GM23248 (cell line): Measurements from ENCODE around the gene ERC2. TPM values are rescaled to one million over a fixed set of nuclear protein-coding genes. Genes with fewer than 3 reads are reported as not detected.

Experiments
- DNase-seq: peaks from one replicate; pipeline ENCODE4 v3.0.0-alpha.2; 2015
- H2AFZ ChIP-seq: fragments of 200-600 bp; sonication (generic); 2 replicates; pipeline ENCODE4 v1.6.1; 2016; ENCODE audit warnings: antibody characterized with exemption
- H3F3A ChIP-seq: fragments of 200-600 bp; sonication (generic); 2 replicates; pipeline ENCODE4 v1.6.1; 2016; ENCODE audit warnings: mild to moderate bottlenecking, antibody characterized with exemption, mixed run types; ENCODE audit not compliant: insufficient read depth
- H3K27ac ChIP-seq: fragments of 200-600 bp; sonication (generic); 2 replicates; pipeline ENCODE4 v1.5.1; 2016; ENCODE audit warnings: mild to moderate bottlenecking
- H3K27me3 ChIP-seq: fragments of 200-600 bp; sonication (generic); replicated peaks from 2 replicates; pipeline ENCODE4 v1.6.1; 2016; ENCODE audit warnings: mild to moderate bottlenecking; ENCODE audit not compliant: insufficient read depth
- H3K36me3 ChIP-seq: fragments of 200-600 bp; sonication (generic); 2 replicates; pipeline ENCODE4 v1.6.1; 2016; ENCODE audit warnings: low read depth, mild to moderate bottlenecking
- H3K4me1 ChIP-seq: fragments of 200-600 bp; sonication (generic); 2 replicates; pipeline ENCODE4 v1.6.1; 2016; ENCODE audit warnings: mild to moderate bottlenecking; ENCODE audit not compliant: insufficient read depth
- H3K4me2 ChIP-seq: fragments of 200-600 bp; sonication (generic); one replicate; pipeline ENCODE4 v1.6.1; 2016; ENCODE audit warnings: mild to moderate bottlenecking; ENCODE audit not compliant: unreplicated experiment
- H3K4me3 ChIP-seq: fragments of 200-600 bp; sonication (generic); 2 replicates; pipeline ENCODE4 v1.5.1; 2016; ENCODE audit warnings: mild to moderate bottlenecking
- H3K79me2 ChIP-seq: fragments of 200-600 bp; sonication (generic); 2 replicates; pipeline ENCODE4 v1.6.1; 2016; ENCODE audit warnings: mild to moderate bottlenecking; ENCODE audit not compliant: insufficient read depth
- H3K9ac ChIP-seq: fragments of 200-600 bp; sonication (generic); 2 replicates; pipeline ENCODE4 v1.6.1; 2016; ENCODE audit warnings: mild to moderate bottlenecking
- H3K9me2 ChIP-seq: fragments of 200-600 bp; sonication (generic); 2 replicates; pipeline ENCODE4 v1.6.1; 2016; ENCODE audit warnings: mixed run types, mild to moderate bottlenecking, moderate library complexity; ENCODE audit not compliant: insufficient read depth
- H3K9me3 ChIP-seq: fragments of 200-600 bp; sonication (generic); one replicate; pipeline ENCODE4 v1.6.1; 2017; ENCODE audit warnings: low read depth
- H4K20me1 ChIP-seq: fragments of 200-600 bp; sonication (generic); 2 replicates; pipeline ENCODE4 v1.6.0; 2016; ENCODE audit not compliant: insufficient read depth
- EZH2 ChIP-seq: fragments of 200-600 bp; sonication (generic); IDR thresholded peaks from 2 replicates; pipeline ENCODE4 v1.6.1; 2018; ENCODE audit warnings: antibody characterized with exemption, mild to moderate bottlenecking; ENCODE audit not compliant: insufficient read depth, poor library complexity, severe bottlenecking
- EZH2phosphoT487 ChIP-seq: fragments of 200-600 bp; sonication (generic); IDR thresholded peaks from 2 replicates; pipeline ENCODE4 v1.6.1; 2018; ENCODE audit warnings: antibody characterized with exemption, moderate library complexity, mild to moderate bottlenecking, low read depth; ENCODE audit not compliant: insufficient read depth
- WGBS, 2 experiments: methylation state at CpG; one replicate each; pipeline ENCODE4 v1.1.6; 2015 to 2017; ENCODE audit warnings: low lambda C conversion rate in 2 of 2, low coverage in 1 of 2; ENCODE audit errors: missing lambda C conversion rate in 2 of 2; 5-methylcytosine and 5-hydroxymethylcytosine counted together
- in situ Hi-C: fragments of 300-500 bp; cut with MboI; formaldehyde crosslinking; loops from 2 replicates; pipeline ENCODE4 v1.15.0; 2020
- polyA plus RNA-seq: library from polyadenylated mRNA; unstranded; fragments of >200 nt; fragmentation: Nextera tagmentation; extraction: Ambion mirVana; gene quantifications from 2 replicates; pipeline ENCODE4 v1.2.1, GENCODE V29; 2016
- total RNA-seq: library from RNA; depleted of rRNA; stranded (reverse); fragments of >200 nt; shearing (Covaris generic); gene quantifications from 2 replicates; pipeline ENCODE4 v1.2.3, GENCODE V29; 2014

The ERC2 gene
- total and polyA plus RNA-seq, 2 experiments from 2014 or later: not detected

DNA sequence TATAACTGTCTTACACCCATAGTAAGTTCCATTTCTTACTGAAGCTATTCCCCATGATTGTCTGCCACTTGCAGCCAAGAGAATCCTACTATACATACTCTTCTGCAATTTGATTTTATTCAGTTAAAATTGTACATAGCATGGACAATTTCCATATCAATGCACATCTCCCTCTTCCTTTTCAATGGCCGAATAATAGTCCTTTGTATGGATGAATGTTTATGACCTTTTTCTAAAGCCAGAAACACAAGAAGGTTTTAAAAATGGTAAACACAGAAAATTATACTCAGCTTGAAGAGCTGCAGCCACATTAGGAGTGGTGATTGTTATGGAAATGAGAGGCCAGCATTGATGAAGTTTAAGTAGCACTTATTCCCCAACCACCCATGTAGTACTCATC lies 8.5 kb upstream of the ERC2 start:
- in situ Hi-C loops: no loop called here

DNA sequence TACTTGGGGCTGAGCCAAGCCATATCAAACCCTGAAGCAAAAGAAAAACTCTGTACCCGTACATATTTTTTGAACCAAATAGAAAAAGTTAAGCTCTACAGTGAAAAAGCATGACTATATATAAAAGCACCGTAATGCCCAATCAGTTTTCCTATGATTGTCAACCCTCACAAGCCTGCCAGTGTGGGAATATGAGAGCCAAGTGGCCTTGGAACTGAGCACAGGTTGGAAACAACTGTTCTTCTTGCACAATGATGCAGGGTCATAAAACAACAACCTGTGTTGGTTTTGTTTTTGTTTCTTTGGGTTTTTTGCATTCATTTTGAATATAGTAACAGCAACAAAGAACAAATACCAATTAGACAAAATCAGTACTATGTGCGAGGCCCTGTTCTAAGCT lies 3.5 kb upstream of the ERC2 start:
- no peaks in the 10 kb centered on the region for H3F3A ChIP-seq
- WGBS, 2 experiments: 35 to 42% methylated on average over 3 of the region's 3 CpGs
- no peaks in the 10 kb centered on the region for H3K9me2 ChIP-seq
- DNase-seq: no peak
- no peak overlapping the region for H3K4me3 ChIP-seq
- H3K79me2 ChIP-seq: no peaks in the 10 kb centered on the region
- no peak overlapping the region for H3K27ac ChIP-seq
- peaks cover 10% of the 10 kb centered on the region for H3K27me3 ChIP-seq
- no peaks in the 10 kb centered on the region for H3K4me1 ChIP-seq
- TF ChIP-seq EZH2phosphoT487 (no peak), EZH2 (no peak)
- H4K20me1 ChIP-seq: no peaks in the 10 kb centered on the region
- no peak overlapping the region for H3K4me2 ChIP-seq
- no peaks in the 10 kb centered on the region for H3K9me3 ChIP-seq
- in situ Hi-C loops: no loop called here
- no peak overlapping the region for H2AFZ ChIP-seq
- no peaks in the 10 kb centered on the region for H3K36me3 ChIP-seq
- H3K9ac ChIP-seq: no peak overlapping the region

More for the DNA sequence above, 8.5 kb upstream of the ERC2 start:
- Histone ChIP-seq H3K4me2 (no peak overlapping the region), H3K4me1 (no peaks in the 10 kb centered on the region), H3K27me3 (no peaks in the 10 kb centered on the region), H3K36me3 (no peaks in the 10 kb centered on the region), H2AFZ (no peak overlapping the region), H3K9me3 (no peaks in the 10 kb centered on the region), H3K79me2 (no peaks in the 10 kb centered on the region), H3K27ac (no peak overlapping the region), H3K9me2 (no peaks in the 10 kb centered on the region), H3F3A (no peaks in the 10 kb centered on the region), H3K9ac (no peak overlapping the region), H4K20me1 (no peaks in the 10 kb centered on the region), H3K4me3 (no peak overlapping the region)
- DNase-seq: no peak
- TF ChIP-seq EZH2 (no peak), EZH2phosphoT487 (no peak)
- WGBS, 2 experiments: 11 to 13% methylated on average over 1 of the region's 1 CpG

DNA sequence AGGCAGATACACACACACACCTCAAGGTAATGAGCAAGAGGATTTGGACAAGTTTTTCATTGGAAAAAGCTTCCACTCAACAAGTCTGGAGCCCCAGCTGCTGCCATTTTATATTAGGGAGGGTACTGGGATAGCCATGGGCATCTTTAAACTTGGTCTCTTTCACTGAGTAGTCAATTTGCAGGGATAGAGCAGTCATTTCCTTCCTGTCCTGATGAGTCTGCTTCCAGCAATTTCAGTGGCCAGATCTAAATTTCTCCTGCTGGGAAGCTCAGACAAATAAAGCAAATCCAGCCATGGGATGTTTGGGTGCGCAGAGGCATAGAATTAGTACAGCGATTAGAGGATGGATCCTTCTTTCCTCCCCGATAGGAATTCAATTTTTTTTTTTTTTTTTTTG lies 874 bp upstream of the ERC2 start:
- Histone ChIP-seq H3K4me2 (no peak overlapping the region), H3K4me1 (no peaks in the 10 kb centered on the region), H3K4me3 (no peak overlapping the region), H4K20me1 (no peaks in the 10 kb centered on the region), H3K36me3 (no peaks in the 10 kb centered on the region), H3F3A (no peaks in the 10 kb centered on the region), H3K9me2 (no peaks in the 10 kb centered on the region), H3K27ac (no peak overlapping the region), H3K9ac (no peak overlapping the region), H3K27me3 (peaks cover 19% of the 10 kb centered on the region), H3K9me3 (no peaks in the 10 kb centered on the region), H2AFZ (no peak overlapping the region), H3K79me2 (no peaks in the 10 kb centered on the region)
- TF ChIP-seq EZH2phosphoT487 (no peak), EZH2 (no peak)
- in situ Hi-C loops: no loop called here
- no peak for DNase-seq
- WGBS, 2 experiments: 69 to 75% methylated on average over 3 of the region's 3 CpGs

DNA sequence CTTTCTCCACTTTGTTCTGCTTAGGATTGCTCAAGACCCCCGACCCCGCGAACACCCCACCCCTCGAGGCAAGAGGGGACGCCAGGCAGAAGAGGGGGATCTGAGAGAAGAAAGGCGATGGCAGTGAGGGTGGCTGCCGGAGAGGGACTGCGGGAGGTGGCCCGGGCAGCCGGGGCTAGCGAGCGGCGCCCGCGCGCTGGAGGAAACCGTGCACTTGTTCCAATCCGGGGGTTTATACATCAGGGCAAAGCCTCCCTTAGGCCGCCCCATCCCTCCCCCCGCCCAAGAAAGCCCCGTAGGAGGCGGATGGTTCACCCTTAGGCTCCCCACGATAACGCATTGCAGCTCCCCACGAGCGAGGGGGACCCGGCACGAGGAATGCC lies 475 bp downstream of the ERC2 start:
- no peak overlapping the region for H3K27ac ChIP-seq
- peak overlapping the region; percentile 59 for H3K4me3 ChIP-seq
- H3K9ac ChIP-seq: no peak overlapping the region
- H3K4me1 ChIP-seq: no peaks in the 10 kb centered on the region
- peak overlapping the region; percentile 50 for H3K4me2 ChIP-seq
- H3K9me3 ChIP-seq: no peaks in the 10 kb centered on the region
- H3K79me2 ChIP-seq: no peaks in the 10 kb centered on the region
- WGBS, 2 experiments: 4 to 6% methylated on average over 25 to 26 of the region's 28 CpGs
- no peaks in the 10 kb centered on the region for H3K36me3 ChIP-seq
- peak overlapping the region; percentile 42; the same call in 1 of the 2 replicates for H2AFZ ChIP-seq
- H3K27me3 ChIP-seq: peaks cover 19% of the 10 kb centered on the region
- TF ChIP-seq EZH2 (peak; percentile 13), EZH2phosphoT487 (no peak)
- no peaks in the 10 kb centered on the region for H4K20me1 ChIP-seq
- peak; percentile 10 for DNase-seq
- in situ Hi-C loops: no loop called here
- H3K9me2 ChIP-seq: no peaks in the 10 kb centered on the region
- no peaks in the 10 kb centered on the region for H3F3A ChIP-seq

DNA sequence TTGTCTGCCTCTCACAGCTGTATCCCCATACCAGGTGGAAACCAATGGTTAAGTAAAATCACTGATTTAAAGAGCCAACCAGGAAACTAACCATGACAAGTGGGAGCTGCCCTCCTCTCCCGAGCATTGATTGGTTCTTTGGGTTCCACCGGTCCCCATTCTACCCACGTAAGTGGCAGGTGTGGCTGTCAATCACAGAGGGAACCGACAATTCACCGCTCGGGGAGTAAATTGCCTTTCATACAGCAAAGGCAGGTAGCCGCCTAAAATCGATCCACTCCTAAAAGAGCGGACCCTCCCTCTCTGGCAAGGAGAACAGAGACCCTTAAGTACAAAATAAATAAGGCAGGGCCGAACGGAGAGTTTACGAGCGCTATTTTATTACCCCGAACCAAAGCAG lies 1.2 kb downstream of the ERC2 start:
- Histone ChIP-seq H3K4me1 (no peaks in the 10 kb centered on the region), H3F3A (no peaks in the 10 kb centered on the region), H3K27me3 (peaks cover 19% of the 10 kb centered on the region), H3K27ac (no peak overlapping the region), H4K20me1 (no peaks in the 10 kb centered on the region), H3K4me2 (no peak overlapping the region), H3K9me3 (no peaks in the 10 kb centered on the region), H3K4me3 (no peak overlapping the region), H3K9ac (no peak overlapping the region), H2AFZ (no peak overlapping the region), H3K36me3 (no peaks in the 10 kb centered on the region), H3K79me2 (no peaks in the 10 kb centered on the region), H3K9me2 (no peaks in the 10 kb centered on the region)
- 11 to 12% methylated on average over 14 of the region's 14 CpGs for WGBS, 2 experiments
- no peak for DNase-seq
- in situ Hi-C loops: no loop called here
- TF ChIP-seq EZH2phosphoT487: no peak
- no peak for TF ChIP-seq EZH2
